NCI-H1417 (cell line): ENCODE data around the gene S1PR3.

Experiments
- DNase-seq, 3 experiments: peaks; one replicate each; lab custom pipeline; 2025; lab: John Stamatoyannopoulos, UW

Gene S1PR3

DNA sequence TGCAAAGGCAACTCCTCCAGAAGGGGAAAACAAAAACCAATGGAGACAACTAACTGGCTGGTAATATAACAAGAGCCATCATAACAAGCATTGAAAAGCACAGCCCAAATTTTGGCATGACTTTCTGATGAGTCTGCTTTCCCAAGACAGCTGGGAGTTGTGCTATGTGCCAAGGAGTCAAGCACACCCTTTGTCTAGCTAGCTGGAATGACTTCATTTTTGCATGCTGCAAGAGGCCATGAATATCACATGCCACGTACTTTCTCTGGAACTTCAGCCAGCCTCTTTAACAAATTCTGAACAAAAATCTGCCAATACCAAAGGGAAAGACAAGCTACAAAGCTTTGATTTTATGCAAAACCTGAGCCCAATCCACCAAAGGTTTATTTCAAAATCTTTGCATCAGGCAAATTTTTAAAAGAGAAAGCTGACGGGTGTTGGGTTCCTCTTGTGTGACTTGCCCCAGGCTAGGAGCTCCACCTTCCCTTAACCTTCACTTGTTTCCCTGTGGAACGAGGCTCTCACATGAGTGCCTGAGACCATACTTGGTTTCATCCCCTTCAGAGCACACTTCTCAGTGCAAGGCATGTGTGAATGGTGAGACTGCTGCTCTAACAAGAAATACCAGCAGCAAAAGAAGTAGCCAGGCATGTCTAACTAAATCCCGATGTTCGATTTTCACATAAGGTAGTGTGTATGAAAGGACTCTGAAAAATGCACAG, 47.3 kb downstream of the S1PR3 start:
- no peak for DNase-seq

DNA sequence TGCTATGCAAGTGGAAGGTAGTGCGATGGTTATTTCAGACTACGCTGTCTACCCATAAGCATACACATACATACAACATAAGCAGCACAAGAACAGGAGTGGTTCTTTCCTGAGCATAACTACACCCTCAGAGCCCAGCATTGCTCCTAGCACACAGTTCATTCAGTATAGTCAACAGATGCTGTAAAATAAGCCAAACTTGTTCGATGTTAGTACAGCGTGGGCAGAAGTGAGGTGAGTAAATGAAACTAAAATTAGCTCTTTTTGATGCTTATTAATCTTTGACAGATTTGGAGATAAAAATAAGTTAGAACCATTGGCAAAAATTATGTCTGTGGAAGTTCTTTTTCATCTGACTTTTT, 47.8 kb downstream of the S1PR3 start:
- no peak for DNase-seq

DNA sequence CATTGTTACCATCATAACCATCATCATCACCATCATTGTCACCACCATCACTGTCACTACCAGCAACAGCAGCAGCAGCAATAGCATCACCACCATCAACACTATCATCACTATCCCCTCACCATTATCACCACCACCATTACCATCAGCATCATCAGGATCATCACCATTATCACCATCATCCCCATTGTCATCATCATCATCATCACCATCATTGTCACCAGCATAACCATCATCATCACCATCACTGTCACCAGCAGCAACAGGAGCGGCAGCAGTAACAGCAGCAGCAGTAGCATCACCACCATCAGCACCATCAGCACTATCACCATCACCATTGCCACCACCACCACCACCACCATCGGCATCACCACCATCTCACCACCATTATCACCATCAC, 48.4 kb downstream of the S1PR3 start:
- DNase-seq = no peak

DNA sequence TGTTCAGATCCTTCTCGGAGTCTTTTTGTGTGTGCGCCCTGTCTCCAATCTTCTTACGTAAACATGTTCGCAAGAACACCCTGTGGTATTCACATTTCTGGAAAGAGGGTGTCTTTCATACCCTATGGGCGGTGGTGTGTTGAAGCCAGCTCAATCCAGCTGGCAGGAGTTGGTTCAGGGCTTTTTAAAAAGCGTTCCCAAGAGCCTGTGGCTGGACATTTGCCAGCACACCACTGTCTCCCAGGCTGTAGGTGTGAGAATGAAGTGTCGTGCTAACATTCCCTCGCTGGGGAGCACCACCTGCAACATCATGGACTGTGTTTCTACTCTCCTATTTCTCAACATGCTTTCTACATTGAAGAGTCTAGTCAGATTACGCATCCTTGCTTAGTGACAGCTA, 51.7 kb downstream of the S1PR3 start:
- DNase-seq = no peak

DNA sequence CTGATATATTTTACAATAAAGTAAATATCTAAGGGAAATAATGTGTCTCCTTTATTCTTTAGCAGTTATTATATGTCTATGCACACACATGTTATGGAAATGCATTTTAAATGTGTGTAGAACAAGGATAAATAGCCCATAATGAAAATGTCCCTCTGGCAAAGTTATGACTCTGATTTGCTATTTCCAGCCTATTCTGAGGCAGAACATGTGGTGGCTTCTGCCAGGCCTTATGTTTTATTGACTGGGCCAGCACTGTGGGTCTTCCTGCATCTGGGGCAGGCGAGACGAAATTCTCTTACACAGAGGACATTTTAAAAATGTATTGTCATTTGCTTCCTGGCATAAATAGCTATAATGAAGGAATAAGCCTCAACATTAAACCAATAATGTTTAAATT, 52.8 kb downstream of the S1PR3 start:
- no peak for DNase-seq

DNA sequence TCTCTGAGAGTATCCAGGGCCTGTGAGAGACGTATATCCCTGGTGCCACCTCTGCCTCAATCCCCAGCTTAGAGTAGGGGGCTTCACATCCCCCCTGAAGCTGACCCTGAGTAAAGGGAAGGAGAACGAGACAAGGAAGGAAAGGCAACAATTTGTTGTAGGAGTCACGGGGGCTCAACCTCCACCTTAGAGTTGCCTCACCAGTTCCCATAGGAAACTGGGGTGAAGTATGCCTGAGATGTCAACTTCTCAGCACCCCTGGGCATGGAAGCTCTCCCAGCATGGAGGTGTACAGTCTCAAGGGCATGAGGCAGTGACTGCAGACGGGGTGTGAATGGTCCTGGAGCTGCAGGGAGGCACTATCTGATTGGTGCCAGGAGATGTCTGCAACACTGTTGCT, 53.6 kb downstream of the S1PR3 start:
- no peak for DNase-seq

DNA sequence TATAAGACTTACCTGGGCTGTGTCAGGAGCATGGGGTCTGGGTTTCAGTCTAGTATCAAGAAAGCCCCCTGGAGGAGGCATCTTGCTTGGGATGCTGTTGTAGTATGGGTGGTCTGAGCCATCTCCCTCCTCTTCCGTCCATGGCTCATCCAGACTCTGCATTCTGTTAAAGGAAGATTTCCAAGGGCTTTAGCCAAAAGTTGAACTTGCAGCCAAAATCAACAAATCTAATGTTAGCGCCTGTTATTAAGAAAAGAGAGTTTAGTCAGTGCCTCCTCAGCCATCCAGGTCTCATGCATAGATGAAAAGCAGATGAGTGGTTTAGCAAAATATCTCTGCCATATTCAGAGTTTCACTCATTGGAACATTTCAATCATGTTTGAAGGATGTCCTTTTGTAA, 55.6 kb downstream of the S1PR3 start:
- DNase-seq = no peak

DNA sequence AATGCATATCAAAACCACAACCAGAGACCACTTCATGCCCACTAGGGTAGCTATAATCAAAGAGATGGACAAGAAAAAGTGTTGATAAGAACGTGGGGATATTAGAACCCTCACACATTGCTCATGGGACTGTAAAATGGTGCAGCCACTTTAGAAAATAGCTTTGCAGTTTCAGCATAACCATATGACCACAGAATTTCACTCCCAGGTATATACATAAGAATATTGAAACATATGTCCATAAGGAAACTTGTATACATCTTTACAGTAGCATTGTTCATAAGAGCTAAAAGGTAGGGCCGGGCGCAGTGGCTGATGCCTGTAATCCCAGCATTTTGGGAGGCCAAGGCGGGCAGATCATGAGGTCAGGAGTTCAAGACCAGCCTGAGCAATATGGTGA, 56.4 kb downstream of the S1PR3 start:
- no peak for DNase-seq

DNA sequence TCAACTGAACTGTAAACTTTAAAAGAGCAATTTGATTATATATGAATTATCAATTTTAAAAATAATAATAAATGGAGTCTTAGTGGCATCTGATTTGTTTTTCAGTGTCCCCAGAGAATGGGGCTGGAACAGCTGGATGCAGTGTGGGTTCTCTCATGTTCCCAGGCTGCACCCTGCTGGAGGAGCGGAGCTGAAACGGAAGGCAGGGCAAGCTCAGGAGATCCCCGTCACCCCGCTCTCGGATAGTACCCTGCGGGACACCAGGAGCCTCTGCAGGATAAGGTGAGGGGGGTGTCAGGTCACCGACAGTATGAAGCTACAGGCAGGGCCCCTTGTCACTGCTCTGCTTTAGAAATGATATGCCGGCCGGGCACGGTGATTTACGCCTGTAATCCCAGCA, 57.3 kb downstream of the S1PR3 start:
- DNase-seq = no peak

DNA sequence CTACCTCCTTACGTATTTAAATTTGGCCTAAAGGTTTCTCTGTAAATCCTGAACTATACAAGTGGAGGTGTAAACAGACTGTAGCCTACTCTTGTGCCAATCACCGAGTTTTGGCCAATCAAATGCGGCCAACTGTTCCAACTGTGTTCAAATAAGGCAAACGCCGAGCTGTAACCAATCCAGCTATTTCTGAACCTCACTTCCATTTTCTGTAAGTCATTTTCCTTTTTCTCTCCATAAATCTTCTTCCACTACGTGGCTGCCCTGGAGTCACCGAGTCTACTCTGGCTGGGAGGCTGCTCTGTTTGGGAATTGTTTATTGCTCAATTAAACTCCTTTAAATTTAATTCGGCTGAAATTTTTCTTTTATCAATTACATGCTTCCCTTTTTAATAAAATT, 58.4 kb downstream of the S1PR3 start:
- DNase-seq = no peak

DNA sequence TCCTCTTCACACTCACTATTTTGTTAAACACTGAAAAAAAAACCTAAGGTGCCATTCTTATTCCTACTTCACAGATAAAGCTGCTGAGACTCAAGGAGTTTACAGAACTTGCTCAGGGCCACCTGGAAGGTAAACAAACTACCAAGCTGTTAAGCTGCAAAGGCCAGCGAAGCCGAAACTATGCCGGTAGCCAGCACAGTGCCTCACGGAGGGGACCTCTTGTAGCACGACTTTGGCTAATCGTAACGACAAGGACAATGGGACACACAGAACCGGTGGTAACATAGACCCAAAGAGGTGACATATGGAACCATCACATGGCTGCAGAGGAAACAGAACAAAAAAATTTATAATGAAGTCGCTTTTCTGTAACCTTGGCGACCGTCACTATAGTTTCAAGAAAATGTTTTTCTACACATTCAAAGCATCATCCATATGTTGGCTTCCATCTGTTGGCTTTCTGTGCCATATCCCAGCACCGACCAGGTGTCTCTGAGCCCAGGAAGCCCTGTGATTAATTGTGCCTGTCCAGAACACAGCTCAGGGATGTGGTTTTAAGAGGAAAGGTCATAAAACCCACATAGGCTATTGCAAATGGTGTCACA, 60.3 kb downstream of the S1PR3 start:
- DNase-seq = no peak

DNA sequence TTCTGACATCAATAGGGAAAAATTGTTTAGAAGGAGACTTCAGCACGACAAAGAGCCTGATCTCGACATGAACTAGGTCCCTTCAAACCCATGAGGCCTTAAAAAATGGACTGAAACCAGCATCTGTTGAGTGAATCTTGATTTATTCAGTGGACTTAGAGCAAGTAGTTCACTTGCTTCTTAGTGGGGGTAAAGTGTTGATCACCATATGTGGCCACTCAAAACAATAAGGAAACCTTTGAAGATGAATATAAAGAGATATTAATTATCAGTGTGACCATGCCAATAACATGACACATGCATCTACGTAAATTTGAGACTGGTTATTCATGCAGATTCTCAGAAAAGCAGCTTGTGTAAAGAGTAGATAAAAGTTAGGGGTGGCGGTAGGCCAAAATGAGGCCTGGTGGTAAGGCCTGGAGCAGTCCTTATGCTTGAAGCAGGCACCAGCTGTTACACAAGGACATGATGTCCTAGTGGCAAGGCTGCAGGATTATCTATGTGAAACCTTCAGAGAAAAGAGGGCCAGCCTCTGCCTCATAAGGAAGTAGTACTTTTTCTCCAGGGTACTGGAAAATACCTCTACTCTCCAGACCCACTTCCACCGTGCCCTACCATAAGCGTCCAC, 61.3 kb downstream of the S1PR3 start:
- DNase-seq = no peak

DNA sequence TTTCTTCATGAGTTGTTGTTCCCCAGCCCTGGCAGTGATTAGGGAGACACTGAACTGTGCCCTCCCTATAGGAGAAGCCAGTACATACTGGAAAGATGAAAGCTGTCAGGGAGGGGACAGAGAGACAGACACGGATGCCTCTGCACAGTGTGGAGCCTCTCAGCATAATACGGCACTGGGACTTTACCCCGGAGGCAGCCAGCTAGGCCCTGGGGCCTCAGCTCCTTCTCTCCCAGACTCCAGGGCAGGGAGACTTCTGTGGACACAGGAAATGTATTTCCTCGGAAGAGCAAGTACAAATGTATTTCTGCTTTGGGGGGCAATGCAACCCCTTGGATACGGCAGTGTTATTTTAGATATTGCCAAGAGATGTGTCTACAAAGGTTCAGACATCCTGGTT, 62.0 kb downstream of the S1PR3 start:
- no peak for DNase-seq
